Astrocyte (in vitro differentiated cells and primary cell): Measurements from ENCODE around the gene ESPL1.

Source experiments
- CTCF ChIP-seq: IDR thresholded peaks from 2 replicates; pipeline ENCODE4 v1.5.1; 2011; ENCODE audit warnings: low read depth, mild to moderate bottlenecking, inconsistent platforms, low read length, moderate library complexity; ENCODE audit not compliant: insufficient read depth
- EZH2 ChIP-seq: IDR thresholded peaks from 2 replicates; pipeline ENCODE4 v1.6.1; 2012; ENCODE audit warnings: mild to moderate bottlenecking, low read length, inconsistent platforms; ENCODE audit not compliant: insufficient read depth

DNA sequence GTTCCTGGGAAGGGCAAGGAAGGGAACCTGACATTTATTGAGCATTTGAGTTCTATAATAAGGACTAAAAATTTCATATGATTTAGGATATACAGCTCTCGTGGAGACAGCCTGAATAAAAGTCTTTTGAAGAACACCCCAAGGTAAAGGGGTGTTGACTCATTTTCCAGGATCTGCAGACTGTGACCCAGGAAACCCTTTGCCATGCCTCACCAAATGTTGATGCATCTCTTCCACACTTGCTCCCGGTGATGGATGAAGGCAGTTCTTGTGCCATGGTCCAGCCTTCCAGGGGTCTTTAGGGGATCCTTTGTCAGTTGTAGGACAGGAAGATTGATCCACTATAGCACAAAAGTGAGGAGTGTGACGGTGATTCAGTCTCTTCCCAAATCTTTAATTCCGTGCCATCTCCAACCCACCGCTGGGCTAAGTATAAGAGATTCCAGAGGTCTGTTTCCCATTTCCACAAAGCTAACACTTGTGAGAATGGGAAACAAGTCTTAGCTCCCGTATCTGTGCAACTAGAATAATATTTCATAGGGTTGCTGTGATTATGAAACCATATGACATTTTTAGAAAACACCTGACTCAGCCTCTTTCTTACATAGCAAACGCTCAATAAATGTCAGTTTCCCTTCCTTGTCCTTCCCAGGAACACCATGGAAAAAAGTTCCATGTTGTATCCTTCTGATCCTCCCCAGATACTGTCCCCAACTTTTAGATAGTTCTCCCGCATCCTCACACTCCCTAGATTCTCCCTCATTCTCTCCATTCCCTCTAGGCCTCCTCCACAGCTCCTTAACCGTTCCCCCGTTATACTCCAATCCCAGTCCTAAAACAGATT, 52.5 kb downstream of the ESPL1 start:
- no peak for TF ChIP-seq EZH2
- TF ChIP-seq CTCF = no peak
